Endothelial cell of umbilical vein (primary cell): Measurements from ENCODE around the gene GPR17. TPM values are rescaled to one million over a fixed set of nuclear protein-coding genes. Genes with fewer than 3 reads are reported as not detected.

Experiments
- BruUV-seq: library from RNA; stranded (reverse); fragments of 400-500 nt; replicated peaks from 2 replicates; lab custom pipeline; 2021; lab: Mats Ljungman, UMichigan
- CTCF ChIA-PET: fragments of 300-600, 350-600 bp; sonication (Branson Sonifier 250); formaldehyde crosslinking; loops from one replicate; lab custom pipeline; 2021; ENCODE audit warnings: antibody characterized with exemption, inconsistent platforms; lab: Charles Lee
- POLR2A ChIA-PET: fragments of 300-600, 350-600 bp; sonication (Branson Sonifier 250); formaldehyde crosslinking; loops from one replicate; lab custom pipeline; 2021; ENCODE audit warnings: antibody characterized with exemption, inconsistent platforms; lab: Charles Lee
- DNase-seq: peaks from one replicate; pipeline ENCODE4 v3.0.0-alpha.2; 2011; ENCODE audit warnings: low read depth, low spot score
- FAIRE-seq: peaks from 2 replicates; lab custom pipeline; 2011; peaks lifted over from hg19 to GRCh38; lab: Jason Lieb, UNC
- H2AFZ ChIP-seq: 2 replicates; pipeline ENCODE4 v1.6.0; 2012; ENCODE audit warnings: low read depth, low read length, control low read depth, inconsistent platforms
- H3K27ac ChIP-seq: 2 replicates; pipeline ENCODE4 v1.5.1; 2011; ENCODE audit warnings: low read depth, mild to moderate bottlenecking, control low read depth, low read length, moderate library complexity; ENCODE audit not compliant: insufficient read depth
- H3K27me3 ChIP-seq, 2 experiments: 2 replicates each; pipeline versions ENCODE4 v1.6.0 to v1.6.1; 2011; ENCODE audit warnings: low read length in 2 of 2, mixed read lengths in 1 of 2; ENCODE audit not compliant: control insufficient read depth in 2 of 2, insufficient read depth in 2 of 2
- H3K36me3 ChIP-seq, 2 experiments: 2 replicates in 1 of 2; 3 replicates in 1 of 2; pipeline ENCODE4 v1.5.1; 2011; ENCODE audit warnings: low read length in 2 of 2, mild to moderate bottlenecking in 1 of 2, moderate library complexity in 1 of 2; ENCODE audit not compliant: control insufficient read depth in 2 of 2, insufficient read depth in 2 of 2; ENCODE audit errors: extremely low read depth in 1 of 2
- H3K4me1 ChIP-seq: 3 replicates; pipeline ENCODE4 v1.5.1; 2011; ENCODE audit warnings: mild to moderate bottlenecking, low read length; ENCODE audit not compliant: control insufficient read depth, insufficient read depth; ENCODE audit errors: extremely low read depth
- H3K4me2 ChIP-seq: 2 replicates; pipeline ENCODE4 v1.6.1; 2011; ENCODE audit warnings: low read length, control low read depth, mixed read lengths; ENCODE audit not compliant: insufficient read depth
- H3K4me3 ChIP-seq, 3 experiments: fragments of 200-600 bp in 1 of 3; sonication (generic), shearing (Covaris generic) in 1 of 3; replicated peaks in 1 of 3; 2 replicates each; pipeline ENCODE4 v1.5.1; 2011 to 2016; ENCODE audit warnings: control low read depth in 3 of 3, low read length in 3 of 3, mild to moderate bottlenecking in 2 of 3, inconsistent platforms in 1 of 3, low read depth in 1 of 3, moderate library complexity in 1 of 3; ENCODE audit not compliant: insufficient read depth in 1 of 3
- H3K79me2 ChIP-seq: 2 replicates; pipeline ENCODE4 v1.6.0; 2012; ENCODE audit warnings: low read length, inconsistent platforms; ENCODE audit not compliant: control insufficient read depth, insufficient read depth
- H3K9ac ChIP-seq: replicated peaks from 2 replicates; pipeline ENCODE3; 2011; ENCODE audit warnings: low read length, control low read depth; ENCODE audit not compliant: insufficient read depth; ENCODE audit errors: extremely low read depth
- H3K9me1 ChIP-seq: replicated peaks from 3 replicates; pipeline ENCODE4 v1.6.0; 2011; ENCODE audit warnings: mild to moderate bottlenecking, low read length; ENCODE audit not compliant: control insufficient read depth, insufficient read depth; ENCODE audit errors: extremely low read depth
- H3K9me3 ChIP-seq: replicated peaks from 2 replicates; pipeline ENCODE4 v1.5.1; 2012; ENCODE audit warnings: low read length, inconsistent platforms; ENCODE audit not compliant: control insufficient read depth, insufficient read depth
- H4K20me1 ChIP-seq: replicated peaks from 2 replicates; pipeline ENCODE3; 2011; ENCODE audit warnings: mild to moderate bottlenecking, low read length; ENCODE audit not compliant: control insufficient read depth, insufficient read depth; ENCODE audit errors: extremely low read depth
- FOS ChIP-seq: IDR thresholded peaks from 2 replicates; pipeline ENCODE4 v1.6.1; 2011; ENCODE audit warnings: mild to moderate bottlenecking, low read length, moderate library complexity, borderline replicate concordance; ENCODE audit not compliant: insufficient read depth
- JUN ChIP-seq: IDR thresholded peaks from 2 replicates; pipeline ENCODE4 v1.6.1; 2011; ENCODE audit warnings: borderline replicate concordance, low read depth; ENCODE audit not compliant: insufficient read length, insufficient read depth
- POLR2A ChIP-seq: IDR thresholded peaks from 2 replicates; pipeline ENCODE4 v1.6.1; 2012; ENCODE audit warnings: low read depth, mild to moderate bottlenecking, control low read depth, low read length
- dilution Hi-C: fragments of 300-500 bp; cut with MboI; formaldehyde crosslinking; loops from one replicate; pipeline ENCODE4 v1.15.0; 2019; ENCODE audit warnings: low sequenced_read_pairs; ENCODE audit not compliant: extremely low pct_ligation_motif_present
- intact Hi-C: fragments of 100-400 bp; cut with micrococcal nuclease; formaldehyde crosslinking; loops from one replicate; pipeline ENCODE4 v1.10.0; 2022
- polyA plus RNA-seq, 4 experiments: library from polyadenylated mRNA; depleted of rRNA in 3 of 4; stranded (reverse) in 3 of 4; unstranded in 1 of 4; fragments of >200 nt; gene quantifications; 2 replicates each; pipeline versions ENCODE4 v1.2.1 to v1.2.3, GENCODE V29; 2011 to 2012; ENCODE audit warnings: missing spikeins in 1 of 4
- total RNA-seq: library from RNA; stranded (reverse); gene quantifications from 2 replicates; pipeline ENCODE4 v1.2.3, GENCODE V29; 2021

GPR17 gene
- total and polyA plus RNA-seq, 2 donors (not counting 3 experiments of a cell fraction or from before 2014, with no cell fraction given): 0.10 TPM; not detected in 1

DNA sequence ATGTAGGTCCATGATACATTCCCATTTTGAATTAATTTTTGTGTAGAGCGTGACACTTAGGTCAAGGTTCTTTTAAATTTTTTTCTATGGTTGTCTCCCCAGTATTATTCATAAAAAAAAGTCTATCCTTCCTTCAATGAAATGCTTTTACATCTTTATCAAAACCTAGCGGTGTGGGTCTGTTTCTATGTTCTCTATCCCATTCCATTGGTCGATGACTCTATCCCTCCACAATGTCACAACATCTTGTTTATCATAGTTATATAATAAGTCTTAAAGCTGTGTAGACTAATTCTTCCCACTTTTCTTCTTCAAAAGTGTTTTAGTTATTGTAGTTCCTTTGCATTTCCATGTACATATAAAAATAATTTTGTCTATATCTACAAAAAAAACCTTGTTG is 47.2 kb upstream of the GPR17 start:
- Histone ChIP-seq H3K36me3 (no peaks in the 10 kb centered on the region), H2AFZ (no peak overlapping the region), H3K27me3 (no peaks in the 10 kb centered on the region), H3K79me2 (no peaks in the 10 kb centered on the region), H3K4me1 (peaks cover 9% of the 10 kb centered on the region), H3K9me1 (no peaks in the 10 kb centered on the region), H3K4me3 (no peak overlapping the region), H3K9ac (no peak overlapping the region), H3K9me3 (no peaks in the 10 kb centered on the region), H3K27ac (no peak overlapping the region), H4K20me1 (no peaks in the 10 kb centered on the region), H3K4me2 (peak overlapping the region; percentile 38)
- intact Hi-C loops (loop anchor here (10.0 kb wide), 1 partner anchor 256 kb away; the partner anchor contains the start of gene POLR2D), dilution Hi-C loops (no loop called here)
- POLR2A ChIA-PET: interaction anchor here (0.6 kb wide), 1 partner anchor 57 kb away, joined by 3 read pairs; no protein-coding TSS in a partner anchor
- CTCF ChIA-PET: interaction anchor here (0.8 to 1.8 kb wide), 10 partner anchors 8 to 96 kb away, joined by 3 to 18 read pairs (median 4); partner anchors contain the start of gene LIMS2
- BruUV-seq: no TSS peak
- no peak for DNase-seq
- FAIRE-seq: no peak
- no peak for TF ChIP-seq POLR2A

DNA sequence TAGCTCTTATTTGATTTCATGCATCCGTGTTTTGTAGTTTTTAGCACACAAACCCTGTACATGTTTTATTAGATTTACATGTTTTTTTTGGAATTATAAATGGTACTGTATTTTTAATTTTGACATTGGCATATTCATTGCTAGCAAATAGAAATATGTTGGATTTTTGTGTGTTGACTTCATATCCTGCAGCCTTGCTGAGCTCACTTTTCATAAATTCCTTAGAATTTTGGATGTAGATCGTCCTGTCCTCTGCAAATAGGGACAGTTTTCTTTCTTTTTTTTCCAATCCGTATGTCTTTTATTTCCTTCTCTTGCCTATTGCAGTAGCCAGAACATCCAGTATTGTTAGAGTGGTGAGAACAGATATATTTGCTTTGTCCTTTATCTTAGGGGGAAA is 46.7 kb upstream of the GPR17 start:
- dilution Hi-C loops (no loop called here), intact Hi-C loops (loop anchor here (10.0 kb wide), 1 partner anchor 256 kb away; the partner anchor contains the start of gene POLR2D)
- peak overlapping the region; percentile 68 for H2AFZ ChIP-seq
- H3K9me1 ChIP-seq: no peaks in the 10 kb centered on the region
- FAIRE-seq (no peak), DNase-seq (peak; percentile 8)
- ChIA-PET POLR2A (interaction anchor here (0.6 kb wide), 1 partner anchor 57 kb away, joined by 3 read pairs; no protein-coding TSS in a partner anchor), CTCF (interaction anchor here (0.8 to 1.8 kb wide), 10 partner anchors 8 to 96 kb away, joined by 3 to 18 read pairs (median 4); partner anchors contain the start of gene LIMS2)
- peak overlapping the region; percentile 38 for H3K4me2 ChIP-seq
- H3K36me3 ChIP-seq: no peaks in the 10 kb centered on the region
- H3K9ac ChIP-seq: no peak overlapping the region
- no TSS peak for BruUV-seq
- TF ChIP-seq JUN (peak; percentile 18), FOS (no peak)
- no peaks in the 10 kb centered on the region for H3K9me3 ChIP-seq
- no peaks in the 10 kb centered on the region for H3K27me3 ChIP-seq
- H4K20me1 ChIP-seq: no peaks in the 10 kb centered on the region
- H3K4me1 ChIP-seq: peaks cover 9% of the 10 kb centered on the region
- H3K4me3 ChIP-seq: no peak overlapping the region
- no peaks in the 10 kb centered on the region for H3K79me2 ChIP-seq
- H3K27ac ChIP-seq: peak overlapping the region; percentile 18
